Skeletal muscle cell (primary cell): ENCODE data around the gene LGMN.
"Not testable (repeated sequence)": the region's sequence is repeated elsewhere in the genome, so short reads cannot be mapped to it uniquely, and the experiment has no call there.

Experiments
- DNase-seq: peaks from one replicate; pipeline ENCODE4 v3.0.0-alpha.2; 2010; ENCODE audit warnings: low read depth
- H3K4me3 ChIP-seq: 2 replicates; pipeline ENCODE4 v1.5.1; 2011; ENCODE audit warnings: low read depth, mild to moderate bottlenecking, control low read depth, low read length, moderate library complexity

Gene LGMN

GRCh38 chr14:92763666-92764631 lies 15.5 kb upstream of the LGMN start:
- DNase-seq, H3K4me3 ChIP-seq: not testable (repeated sequence)

DNA sequence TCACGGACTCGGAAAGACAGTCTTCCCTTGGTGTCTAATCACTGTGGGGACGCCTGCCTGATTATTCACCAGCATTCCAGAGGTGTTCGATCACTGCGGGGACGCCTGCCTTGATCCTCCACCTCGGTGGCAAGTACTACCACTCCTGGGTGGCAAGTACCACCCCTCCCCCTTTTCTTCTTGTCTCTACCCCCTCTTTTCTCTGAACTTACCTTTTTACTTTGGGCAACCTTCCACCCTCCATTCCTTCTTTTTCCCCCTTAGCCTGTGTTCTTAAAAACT lies 12.0 kb upstream of the LGMN start:
- DNase-seq, result no peak
- H3K4me3 ChIP-seq, result no peak overlapping the region

GRCh38 chr14:92759679-92760523 lies 11.5 kb upstream of the LGMN start:
- H3K4me3 ChIP-seq, result no peak overlapping the region
- DNase-seq, result no peak

GRCh38 chr14:92759300-92759678 lies 10.9 kb upstream of the LGMN start:
- no peak for DNase-seq
- H3K4me3 ChIP-seq, result no peak overlapping the region

- DNase-seq, result no peak
- H3K4me3 ChIP-seq, result no peak overlapping the region
Measured at GRCh38 chr14:92756446-92756845, 8.0 kb upstream of the LGMN start.

- H3K4me3 ChIP-seq, result no peak overlapping the region
- DNase-seq, result no peak
Measured at GRCh38 chr14:92755495-92755894, 7.1 kb upstream of the LGMN start.

DNA sequence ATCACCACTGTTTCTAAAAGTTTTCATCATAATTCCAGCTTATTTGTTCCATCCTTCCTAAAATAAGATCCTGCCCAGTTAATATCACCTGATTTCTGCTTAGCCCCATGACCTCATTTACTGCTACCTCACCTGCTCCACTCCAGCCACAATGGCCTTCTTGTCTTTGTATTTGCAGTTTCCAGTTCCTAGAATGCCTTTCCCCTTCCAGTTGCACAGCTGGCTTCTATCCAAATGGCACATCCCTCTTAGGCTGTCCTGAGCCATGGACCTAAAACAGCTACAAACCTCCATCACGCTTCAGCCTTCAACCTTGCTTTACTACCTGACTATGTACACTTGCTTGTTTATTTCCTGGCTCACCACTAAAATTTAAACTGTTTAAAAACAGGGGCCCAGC lies 6.5 kb upstream of the LGMN start:
- H3K4me3 ChIP-seq, result no peak overlapping the region
- no peak for DNase-seq

GRCh38 chr14:92753250-92753649 lies 4.8 kb upstream of the LGMN start:
- no peak for DNase-seq
- no peak overlapping the region for H3K4me3 ChIP-seq

- no peak for DNase-seq
- no peak overlapping the region for H3K4me3 ChIP-seq
Measured at GRCh38 chr14:92751819-92752218, 3.4 kb upstream of the LGMN start.

DNA sequence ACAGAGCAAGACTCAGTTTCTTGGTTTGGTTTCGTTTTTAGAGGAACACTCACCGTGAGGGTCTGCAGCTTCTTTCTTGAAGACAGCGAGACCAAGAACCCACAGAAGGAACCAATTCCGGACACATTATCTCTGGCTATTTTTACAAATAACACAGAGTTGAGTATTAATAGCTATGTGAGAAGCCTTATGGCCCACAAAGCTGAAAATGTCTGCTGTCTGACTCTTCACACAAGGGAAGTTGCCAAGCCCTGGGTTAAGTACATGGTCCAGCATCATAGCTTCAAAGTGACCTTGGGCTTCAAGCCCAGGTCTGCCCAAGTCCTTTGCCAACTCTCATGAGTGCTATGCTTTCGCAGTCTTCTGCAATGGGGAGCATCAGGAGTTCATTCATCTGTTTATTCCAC lies 2.6 kb upstream of the LGMN start:
- no peak overlapping the region for H3K4me3 ChIP-seq
- DNase-seq, result no peak

GRCh38 chr14:92750222-92750728 lies 1.8 kb upstream of the LGMN start:
- not testable (repeated sequence) for DNase-seq, H3K4me3 ChIP-seq

- peak overlapping the region; percentile 60 for H3K4me3 ChIP-seq
- no peak for DNase-seq
Measured at GRCh38 chr14:92747701-92748258, 647 bp downstream of the LGMN start.

- no peak for DNase-seq
- H3K4me3 ChIP-seq, result no peak overlapping the region
Measured at GRCh38 chr14:92744198-92744597, 4.2 kb downstream of the LGMN start.

DNA sequence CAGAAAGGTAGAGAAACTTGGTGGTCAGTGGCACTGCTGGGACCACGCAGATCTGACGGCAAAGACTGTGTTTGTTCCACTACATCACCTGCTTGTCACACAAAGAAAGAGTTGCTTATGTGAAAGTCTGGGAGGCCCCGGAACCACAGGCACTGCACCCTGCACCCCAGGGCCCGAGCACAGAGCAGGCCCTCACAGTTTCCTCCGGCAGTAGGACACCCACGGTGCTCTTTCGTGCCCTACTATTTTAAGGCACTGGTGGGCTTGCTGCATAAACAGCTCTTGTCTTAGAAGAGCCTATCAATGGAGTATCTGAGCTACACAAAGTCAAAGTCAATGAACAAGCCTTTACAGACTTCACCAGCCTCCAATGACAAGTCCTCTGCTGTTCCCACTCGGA lies 8.0 kb downstream of the LGMN start:
- no peak for DNase-seq
- no peak overlapping the region for H3K4me3 ChIP-seq

GRCh38 chr14:92737619-92738188 lies 10.7 kb downstream of the LGMN start:
- no peak for DNase-seq

DNA sequence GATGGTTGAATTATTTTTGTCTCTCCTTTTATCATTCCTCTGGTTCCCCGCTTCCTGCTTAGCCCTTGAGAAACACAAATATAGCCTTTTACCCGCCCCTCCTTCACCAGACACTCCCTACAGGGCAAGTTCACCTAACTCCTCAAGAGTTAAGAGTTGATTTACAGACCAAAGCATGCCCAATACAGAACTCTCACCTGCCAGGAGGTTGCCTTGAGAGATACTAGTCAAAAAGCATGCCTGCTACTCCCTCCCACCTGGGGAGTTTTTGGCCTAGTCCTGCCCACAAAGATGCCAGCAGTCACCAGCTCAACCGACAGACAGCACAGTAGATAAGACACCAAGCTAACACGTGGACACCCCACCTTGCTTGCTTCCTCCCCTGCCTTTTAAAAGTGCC lies 11.2 kb downstream of the LGMN start:
- no peak for DNase-seq
- no peak overlapping the region for H3K4me3 ChIP-seq

More at GRCh38 chr14:92737619-92738188, 10.7 kb downstream of the LGMN start:
- no peak overlapping the region for H3K4me3 ChIP-seq

GRCh38 chr14:92735344-92735743 lies 13.1 kb downstream of the LGMN start:
- DNase-seq, result no peak
- H3K4me3 ChIP-seq, result no peak overlapping the region

GRCh38 chr14:92734618-92735017 lies 13.8 kb downstream of the LGMN start:
- no peak for DNase-seq
- H3K4me3 ChIP-seq, result no peak overlapping the region

DNA sequence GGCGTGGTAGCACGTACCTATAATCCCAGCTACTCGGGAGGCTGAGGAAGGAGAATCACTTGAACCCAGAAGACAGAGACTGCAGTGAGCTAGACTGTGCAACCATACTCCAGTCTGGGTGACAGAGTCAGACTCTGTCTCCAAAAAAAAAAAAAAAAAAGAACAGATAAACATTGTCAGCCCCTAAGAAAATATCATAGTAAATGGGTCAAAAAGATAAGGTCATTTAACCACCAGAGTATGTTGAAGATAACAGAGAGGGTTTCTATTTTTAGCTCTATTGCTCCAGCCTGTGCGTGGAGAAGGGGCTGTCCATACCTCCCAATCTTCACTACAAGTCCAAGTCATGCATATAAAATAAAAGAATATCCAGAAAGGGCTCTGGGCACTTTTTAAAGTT lies 15.4 kb downstream of the LGMN start:
- DNase-seq, result no peak

GRCh38 chr14:92731622-92732115 lies 16.8 kb downstream of the LGMN start:
- no peak for DNase-seq

More for the DNA sequence above, 15.4 kb downstream of the LGMN start:
- no peak overlapping the region for H3K4me3 ChIP-seq

More at GRCh38 chr14:92731622-92732115, 16.8 kb downstream of the LGMN start:
- no peak overlapping the region for H3K4me3 ChIP-seq
